CD4-positive, alpha-beta T cell (primary cell): ENCODE measurements around the gene APOOL. TPM values are rescaled to one million over a fixed set of nuclear protein-coding genes. Genes with fewer than 3 reads are reported as not detected.

Experiments used
- ATAC-seq: fragments of 200-7000 bp; cut with Tn5 transposase; one replicate; pipeline ENCODE4 v1.10.0; 2022; ENCODE audit warnings: mild to moderate bottlenecking; ENCODE audit not compliant: poor library complexity
- CTCF ChIA-PET: fragments of 350-600 bp; sonication (Branson Sonifier 250); formaldehyde crosslinking; loops from one replicate; lab custom pipeline; 2021; ENCODE audit warnings: antibody characterized with exemption, inconsistent platforms; lab: Charles Lee
- POLR2A ChIA-PET: fragments of 350-600 bp; sonication (Branson Sonifier 250); formaldehyde crosslinking; loops from one replicate; lab custom pipeline; 2021; ENCODE audit warnings: antibody characterized with exemption, inconsistent platforms; lab: Charles Lee
- DNase-seq, 14 experiments: peaks; one replicate each; pipeline ENCODE4 v3.0.0-alpha.2; 2013 to 2020; ENCODE audit warnings: mixed read lengths in 2 of 14
- H3K27ac ChIP-seq, 2 donors: one replicate each; pipeline versions ENCODE4 v1.5.1 to v1.7.0; 2013; ENCODE audit warnings: low read length in 2 of 2, low read depth in 1 of 2, mild to moderate bottlenecking in 1 of 2
- H3K27me3 ChIP-seq, 2 experiments: 1 replicate in 1 of 2; 2 replicates in 1 of 2; pipeline versions ENCODE4 v1.6.1 to v1.7.0; 2013; ENCODE audit warnings: low read length in 2 of 2, control low read depth in 1 of 2, mild to moderate bottlenecking in 1 of 2, moderate library complexity in 1 of 2; ENCODE audit not compliant: insufficient read depth in 2 of 2, control insufficient read depth in 1 of 2
- H3K36me3 ChIP-seq: one replicate; pipeline ENCODE4 v1.6.1; 2013; ENCODE audit warnings: low read length, control low read depth; ENCODE audit not compliant: insufficient read depth
- H3K4me1 ChIP-seq: one replicate; pipeline ENCODE4 v1.6.1; 2013; ENCODE audit warnings: low read length, control low read depth; ENCODE audit not compliant: insufficient read depth
- H3K4me3 ChIP-seq: one replicate; pipeline ENCODE4 v1.5.1; 2013; ENCODE audit warnings: mild to moderate bottlenecking, low read length, moderate library complexity
- H3K9me3 ChIP-seq, 2 experiments: 1 replicate in 1 of 2; 2 replicates in 1 of 2; pipeline versions ENCODE4 v1.6.1 to v1.7.0; 2013; ENCODE audit warnings: low read length in 2 of 2, mild to moderate bottlenecking in 2 of 2, control low read depth in 1 of 2, moderate library complexity in 1 of 2; ENCODE audit not compliant: control insufficient read depth in 1 of 2, insufficient read depth in 1 of 2
- H3K27ac Mint-ChIP-seq: one replicate; pipeline ENCODE4 v1.8.0; 2020; ENCODE audit warnings: mixed read lengths
- H3K27me3 Mint-ChIP-seq: one replicate; pipeline ENCODE4 v1.8.0; 2021; ENCODE audit warnings: mixed read lengths
- H3K36me3 Mint-ChIP-seq: one replicate; pipeline ENCODE4 v1.8.0; 2021; ENCODE audit warnings: low read depth, mixed read lengths
- H3K4me1 Mint-ChIP-seq: one replicate; pipeline ENCODE4 v1.8.0; 2021; ENCODE audit warnings: low read depth, mixed read lengths
- H3K4me3 Mint-ChIP-seq: one replicate; pipeline ENCODE4 v1.8.0; 2020; ENCODE audit warnings: mild to moderate bottlenecking, mixed read lengths
- H3K9me3 Mint-ChIP-seq: one replicate; pipeline ENCODE4 v1.8.0; 2020; ENCODE audit warnings: mixed read lengths
- CTCF ChIP-seq: fragments of 200-600 bp; IDR thresholded peaks from one replicate; pipeline ENCODE4 v1.8.0; 2022; ENCODE audit warnings: antibody characterized with exemption, mild to moderate bottlenecking
- intact Hi-C, 2 experiments: fragments of 100-400 bp; cut with DNase I in 1 of 2; cut with micrococcal nuclease in 1 of 2; formaldehyde crosslinking; loops; one replicate each; pipeline versions ENCODE4 v1.15.1 to v1.9.0; 2023 to 2025; cut with DNase I, micrococcal nuclease
- total RNA-seq, 174 experiments: library from RNA in 2 of 174; stranded (reverse) in 2 of 174; gene quantifications; one replicate each; pipeline ENCODE4 v1.2.3 and lab custom pipeline; 2021 to 2026

The APOOL gene
- total RNA-seq, 2 experiments from 2014 or later, result 6.0 to 6.6 TPM

GRCh38 chrX:85112293-85112692, 108.6 kb downstream of the APOOL start:
- Mint-ChIP-seq H3K4me3 (no peak overlapping the region), H3K27ac (no peak overlapping the region), H3K36me3 (no peaks in the 10 kb centered on the region), H3K4me1 (no peaks in the 10 kb centered on the region), H3K27me3 (no peaks in the 10 kb centered on the region), H3K9me3 (no peaks in the 10 kb centered on the region)
- DNase-seq (no peak), ATAC-seq (no peak)
- no peaks in the 10 kb centered on the region for H3K9me3 ChIP-seq
- ChIA-PET POLR2A (no interaction called here), CTCF (no interaction called here)
- TF ChIP-seq CTCF, result no peak
- no peak overlapping the region for H3K4me3 ChIP-seq
- H3K27me3 ChIP-seq, result no peaks in the 10 kb centered on the region
- no peaks in the 10 kb centered on the region for H3K36me3 ChIP-seq
- H3K4me1 ChIP-seq, result no peaks in the 10 kb centered on the region
- intact Hi-C loops, result loop anchor here in 1 of 2 experiments (10.0 kb wide), 1 partner anchor 433 kb away; no protein-coding TSS in a partner anchor
- H3K27ac ChIP-seq, result no peak overlapping the region

GRCh38 chrX:85113746-85114145, 110.1 kb downstream of the APOOL start:
- no peak for ATAC-seq
- CTCF ChIA-PET, result interaction anchor here (1.0 kb wide), 1 partner anchor 9 kb away, joined by 3 read pairs; no protein-coding TSS in a partner anchor
- no peak for TF ChIP-seq CTCF
- H3K9me3 ChIP-seq, result no peaks in the 10 kb centered on the region
- H3K27ac Mint-ChIP-seq, result no peak overlapping the region
- H3K27me3 ChIP-seq, result no peaks in the 10 kb centered on the region
- H3K27ac ChIP-seq, result no peak overlapping the region
- no peaks in the 10 kb centered on the region for H3K27me3 Mint-ChIP-seq
- H3K4me1 Mint-ChIP-seq, result no peaks in the 10 kb centered on the region
- no peak for DNase-seq
- no peaks in the 10 kb centered on the region for H3K9me3 Mint-ChIP-seq
- no peaks in the 10 kb centered on the region for H3K4me1 ChIP-seq
- H3K4me3 ChIP-seq, result no peak overlapping the region
- H3K4me3 Mint-ChIP-seq, result no peak overlapping the region
- intact Hi-C loops, result loop anchor here in 1 of 2 experiments (10.0 kb wide), 1 partner anchor 431 kb away; no protein-coding TSS in a partner anchor
- no peaks in the 10 kb centered on the region for H3K36me3 Mint-ChIP-seq
- no peaks in the 10 kb centered on the region for H3K36me3 ChIP-seq
- POLR2A ChIA-PET, result no interaction called here

GRCh38 chrX:85114171-85114570, 110.5 kb downstream of the APOOL start:
- no peak overlapping the region for H3K4me3 ChIP-seq
- H3K9me3 ChIP-seq, result no peaks in the 10 kb centered on the region
- POLR2A ChIA-PET, result no interaction called here
- Mint-ChIP-seq H3K27me3 (no peaks in the 10 kb centered on the region), H3K4me1 (no peaks in the 10 kb centered on the region), H3K27ac (no peak overlapping the region), H3K9me3 (no peaks in the 10 kb centered on the region), H3K36me3 (no peaks in the 10 kb centered on the region), H3K4me3 (no peak overlapping the region)
- no peaks in the 10 kb centered on the region for H3K27me3 ChIP-seq
- H3K27ac ChIP-seq, result no peak overlapping the region
- intact Hi-C loops, result loop anchor here in 1 of 2 experiments (10.0 kb wide), 1 partner anchor 431 kb away; no protein-coding TSS in a partner anchor
- no peaks in the 10 kb centered on the region for H3K4me1 ChIP-seq
- no peaks in the 10 kb centered on the region for H3K36me3 ChIP-seq
- TF ChIP-seq CTCF, result no peak
- CTCF ChIA-PET, result no interaction called here
- no peak for DNase-seq
- ATAC-seq, result no peak
